Measurements from ENCODE around the gene DLEU7. TPM values are rescaled to one million over a fixed set of nuclear protein-coding genes. Genes with fewer than 3 reads are reported as not detected.

Gene DLEU7
- total RNA-seq, 4 donors from 2014 or later, result 0.24 TPM; not detected in 3

DNA sequence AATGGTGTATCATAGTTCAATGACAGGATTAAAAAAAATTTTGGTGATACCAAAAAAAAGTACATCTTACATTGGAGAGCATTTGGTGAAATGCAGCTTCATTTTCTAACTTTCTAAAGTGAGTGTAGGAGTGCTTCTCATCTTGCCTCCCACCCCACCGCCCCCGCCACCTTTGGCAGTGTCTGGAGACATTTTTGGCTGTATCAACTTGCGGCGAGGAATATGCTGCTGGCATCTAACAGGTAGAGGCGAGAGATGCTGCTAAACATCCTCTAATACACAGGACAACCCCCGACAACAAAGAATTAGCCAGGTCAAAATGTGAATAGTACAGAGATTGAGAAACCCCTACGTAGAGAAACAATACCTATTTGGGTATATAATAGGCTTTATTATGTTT, 1.7 kb downstream of the DLEU7 start:
- H3K9me3 ChIP-seq, result no peaks in the 10 kb centered on the region
- no peak overlapping the region for H3K4me3 ChIP-seq
- ATAC-seq (no peak), DNase-seq (no peak)
- H3K27me3 ChIP-seq, result peaks cover 9 to 17% (median 14%) of the 10 kb centered on the region in 3 donors
- H3K4me1 ChIP-seq, result no peaks in the 10 kb centered on the region
- intact Hi-C loops (cut with DNase I; ENCODE audit: low total_unique reads), result no loop called here
- TF ChIP-seq POLR2A (IDR thresholded peaks at IDR 0.05) (no peak), CTCF (IDR thresholded peaks at IDR 0.05 in 4 of 5, conservative IDR thresholded peaks at IDR 0.05 in 1 of 5) (no peak)
- H3K36me3 ChIP-seq, result no peaks in the 10 kb centered on the region
- in situ Hi-C loops (cut with MboI; ENCODE audit: low sequenced_read_pairs in 4 of 4), result no loop called here
- H3K27ac ChIP-seq, result no peak overlapping the region

DNA sequence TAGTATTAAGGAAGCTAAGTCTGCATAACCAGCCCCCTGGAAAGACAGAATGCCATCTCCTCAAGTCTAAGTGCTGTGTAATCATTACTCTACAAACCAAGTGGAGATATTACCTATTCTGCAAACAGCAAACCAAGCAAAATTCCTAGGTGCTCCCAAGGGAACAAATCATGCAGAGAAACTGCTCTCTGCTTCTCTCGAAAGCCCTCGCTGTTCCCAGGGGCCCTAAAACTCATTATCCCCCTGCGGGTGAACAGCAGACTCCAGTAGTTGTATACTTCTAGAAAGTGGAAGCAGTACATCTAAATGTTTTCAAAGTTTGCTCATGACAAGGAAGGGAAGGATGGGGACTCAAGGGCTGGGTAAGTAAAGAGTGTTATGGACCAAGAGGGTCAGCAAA, 3.2 kb downstream of the DLEU7 start:
- H3K27me3 ChIP-seq, result peaks cover 9 to 17% (median 14%) of the 10 kb centered on the region in 3 donors
- DNase-seq, result no peak
- TF ChIP-seq CTCF (IDR thresholded peaks at IDR 0.05 in 4 of 5, conservative IDR thresholded peaks at IDR 0.05 in 1 of 5) (no peak), POLR2A (IDR thresholded peaks at IDR 0.05) (no peak)
- H3K36me3 ChIP-seq, result no peaks in the 10 kb centered on the region
- no peaks in the 10 kb centered on the region for H3K4me1 ChIP-seq
- intact Hi-C loops (cut with DNase I; ENCODE audit: low total_unique reads), result no loop called here
- in situ Hi-C loops (cut with MboI; ENCODE audit: low sequenced_read_pairs in 4 of 4), result no loop called here
- H3K9me3 ChIP-seq, result no peaks in the 10 kb centered on the region
- no peak for ATAC-seq
- H3K27ac ChIP-seq, result no peak overlapping the region
- no peak overlapping the region for H3K4me3 ChIP-seq

GRCh38 chr13:50839828-50840227, 3.7 kb downstream of the DLEU7 start:
- in situ Hi-C loops (cut with MboI; ENCODE audit: low sequenced_read_pairs in 4 of 4), result no loop called here
- no peak for ATAC-seq

DNA sequence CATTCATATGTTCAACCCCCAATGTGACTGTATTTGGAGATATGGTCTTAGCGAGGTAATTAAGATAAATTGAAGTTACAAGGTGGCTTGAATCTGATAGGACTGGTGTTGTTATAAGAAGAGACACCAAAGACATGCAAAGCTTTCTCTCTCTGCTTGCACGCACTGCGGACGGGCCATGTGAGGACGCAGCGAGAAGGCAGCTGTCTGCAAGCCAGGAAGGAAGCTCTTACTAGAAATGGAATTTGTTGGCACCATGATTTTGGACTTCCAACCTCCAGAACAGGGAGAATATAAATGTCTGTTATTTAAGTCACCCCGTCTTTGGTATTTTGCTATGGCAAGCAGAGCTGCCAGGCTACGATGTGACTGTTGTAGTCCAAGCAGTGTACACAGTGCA, 4.8 kb downstream of the DLEU7 start:
- no peaks in the 10 kb centered on the region for H3K36me3 ChIP-seq
- TF ChIP-seq CTCF (IDR thresholded peaks at IDR 0.05 in 4 of 5, conservative IDR thresholded peaks at IDR 0.05 in 1 of 5), result no peak
- no peak for TF ChIP-seq POLR2A (IDR thresholded peaks at IDR 0.05)
- no peaks in the 10 kb centered on the region for H3K9me3 ChIP-seq
- H3K27ac ChIP-seq, result no peak overlapping the region
- no peak for ATAC-seq
- in situ Hi-C loops (cut with MboI; ENCODE audit: low sequenced_read_pairs in 4 of 4) (no loop called here), intact Hi-C loops (cut with DNase I; ENCODE audit: low total_unique reads) (no loop called here)
- H3K27me3 ChIP-seq, result peaks cover 9 to 17% (median 14%) of the 10 kb centered on the region in 3 donors
- H3K4me1 ChIP-seq, result no peaks in the 10 kb centered on the region
- no peak overlapping the region for H3K4me3 ChIP-seq
- DNase-seq, result no peak

More at GRCh38 chr13:50839828-50840227, 3.7 kb downstream of the DLEU7 start:
- H3K4me1 ChIP-seq, result no peaks in the 10 kb centered on the region
- no peak for TF ChIP-seq POLR2A (IDR thresholded peaks at IDR 0.05)
- H3K27me3 ChIP-seq, result peaks cover 9 to 17% (median 14%) of the 10 kb centered on the region in 3 donors
- H3K9me3 ChIP-seq, result no peaks in the 10 kb centered on the region
- no peak overlapping the region for H3K27ac ChIP-seq
- intact Hi-C loops (cut with DNase I; ENCODE audit: low total_unique reads), result no loop called here
- H3K4me3 ChIP-seq, result no peak overlapping the region
- DNase-seq, result no peak
- H3K36me3 ChIP-seq, result no peaks in the 10 kb centered on the region

DNA sequence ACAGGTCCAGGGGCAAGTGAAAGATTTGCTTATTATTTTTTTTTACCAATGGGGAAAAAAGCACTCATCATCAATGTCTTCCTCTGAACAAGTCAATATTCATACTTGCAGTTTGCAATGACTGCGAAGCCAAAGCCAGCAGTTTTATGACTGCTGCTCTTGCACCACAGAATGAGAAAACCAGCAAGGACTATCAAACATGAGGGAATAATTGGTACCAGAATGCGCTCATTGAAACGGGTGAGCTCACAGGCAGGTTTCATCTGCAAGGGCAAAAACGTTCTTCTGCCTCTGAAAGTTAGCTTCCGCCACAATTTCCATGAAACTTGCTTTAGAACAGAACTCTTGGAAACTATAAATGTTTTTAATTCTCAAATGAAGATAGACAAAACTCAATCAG, 5.5 kb downstream of the DLEU7 start:
- no peak for TF ChIP-seq POLR2A (IDR thresholded peaks at IDR 0.05)
- TF ChIP-seq CTCF (IDR thresholded peaks at IDR 0.05 in 4 of 5, conservative IDR thresholded peaks at IDR 0.05 in 1 of 5), result no peak
- in situ Hi-C loops (cut with MboI; ENCODE audit: low sequenced_read_pairs in 4 of 4) (no loop called here), intact Hi-C loops (cut with DNase I; ENCODE audit: low total_unique reads) (no loop called here)
- no peaks in the 10 kb centered on the region for H3K4me1 ChIP-seq
- H3K27me3 ChIP-seq, result peaks cover 7 to 13% (median 13%) of the 10 kb centered on the region in 3 donors
- no peak overlapping the region for H3K27ac ChIP-seq
- no peak overlapping the region for H3K4me3 ChIP-seq
- DNase-seq, result no peak
- no peak for ATAC-seq
- H3K9me3 ChIP-seq, result no peaks in the 10 kb centered on the region
- H3K36me3 ChIP-seq, result no peaks in the 10 kb centered on the region
